Uterine smooth muscle cell (primary cell): Measurements from ENCODE around the gene ATP1A3. TPM values are rescaled to one million over a fixed set of nuclear protein-coding genes. Genes with fewer than 3 reads are reported as not detected.

Experiments
- total RNA-seq: library from RNA; depleted of rRNA; stranded (reverse); fragments of >200 nt; gene quantifications from 2 replicates; pipeline ENCODE4 v1.2.3, GENCODE V29; 2014

Gene ATP1A3
- total RNA-seq: 0.11 and 0.37 TPM in 2 replicates

GRCh38 chr19:41993612-41994483, at the start of gene ATP1A3:
TSS of gene ATP1A3 (minus strand) at chr19:41994230. CDS start at chr19:41994076, 154 bp downstream.

GRCh38 chr19:41959056-41960053, 34.7 kb downstream of the ATP1A3 start, which contains the start of gene RABAC1:
TSS of gene RABAC1 (minus strand) at chr19:41959321. CDS start at chr19:41959292, 29 bp downstream.

GRCh38 chr19:41928221-41928683, 65.8 kb downstream of the ATP1A3 start, which contains the start of gene ERFL:
TSS of gene ERFL (minus strand) at chr19:41928449. CDS start at chr19:41912919, 15,530 bp downstream.

Other genes with a start within 250 kb of the ATP1A3 start
- gene CEACAM6, start 238.7 kb downstream of the ATP1A3 start, total RNA-seq: not detected in 2 replicates
- gene CEACAM3, start 197.6 kb downstream of the ATP1A3 start, total RNA-seq: not detected in 2 replicates
- not detected in 2 replicates for gene LYPD4, start 149.5 kb downstream of the ATP1A3 start, total RNA-seq
- gene DMRTC2, start 149.2 kb downstream of the ATP1A3 start, total RNA-seq: not detected in 2 replicates
- 689 and 1,123 TPM in 2 replicates for gene RPS19, start 134.0 kb downstream of the ATP1A3 start, total RNA-seq
- not detected in 2 replicates for gene CD79A, start 117.0 kb downstream of the ATP1A3 start, total RNA-seq
- 37.4 and 51.1 TPM in 2 replicates for gene ARHGEF1, start 111.0 kb downstream of the ATP1A3 start, total RNA-seq
- gene ERFL, start 65.8 kb downstream of the ATP1A3 start, total RNA-seq: under 0.01 TPM in 1 of 2 replicates, not detected in the other
- 114 and 220 TPM in 2 replicates for gene RABAC1, start 34.9 kb downstream of the ATP1A3 start, total RNA-seq
- 0.44 and 0.87 TPM in 2 replicates for gene GRIK5, start 76.0 kb upstream of the ATP1A3 start, total RNA-seq
- gene ZNF574, start 81.9 kb upstream of the ATP1A3 start, total RNA-seq: 12.4 and 14.6 TPM in 2 replicates
- gene POU2F2, start 138.2 kb upstream of the ATP1A3 start, total RNA-seq: 0.77 and 1.00 TPM in 2 replicates
- gene DEDD2, start 223.4 kb upstream of the ATP1A3 start, total RNA-seq: 23.1 and 29.7 TPM in 2 replicates
- gene ZNF526, start 226.1 kb upstream of the ATP1A3 start, total RNA-seq: 13.8 and 16.9 TPM in 2 replicates
- gene GSK3A, start 248.4 kb upstream of the ATP1A3 start, total RNA-seq: 14.2 and 15.8 TPM in 2 replicates